GM23338 (cell line): ENCODE data around the gene TMEM131L. TPM values are rescaled to one million over a fixed set of nuclear protein-coding genes. Genes with fewer than 3 reads are reported as not detected.
A peak's percentile ranks its signal among the peaks of the same experiment; 100 is the strongest.

Source experiments
- ATAC-seq: fragments of 200-7000 bp; cut with Tn5 transposase; 3 replicates; pipeline ENCODE4 v1.9.1; 2020
- DNase-seq: peaks from one replicate; pipeline ENCODE4 v3.0.0-alpha.2; 2015; ENCODE audit warnings: low spot score
- H2AFZ ChIP-seq: fragments of 200-600 bp; sonication (generic); 2 replicates; pipeline ENCODE4 v1.8.0; 2016; ENCODE audit warnings: antibody characterized with exemption, mild to moderate bottlenecking, moderate library complexity
- H3F3A ChIP-seq: fragments of 200-600 bp; sonication (generic); replicated peaks from 2 replicates; pipeline ENCODE4 v1.8.0; 2017; ENCODE audit warnings: antibody characterized with exemption, mixed run types, low read depth
- H3K27ac ChIP-seq: fragments of 200-600 bp; sonication (generic); 2 replicates; pipeline ENCODE4 v1.6.1; 2016; ENCODE audit warnings: low read depth
- H3K27me3 ChIP-seq: fragments of 200-600 bp; sonication (generic); 2 replicates; pipeline ENCODE4 v1.8.0; 2016; ENCODE audit warnings: mild to moderate bottlenecking, mixed run types, moderate library complexity; ENCODE audit not compliant: insufficient read depth
- H3K36me3 ChIP-seq: fragments of 200-600 bp; sonication (generic); 2 replicates; pipeline ENCODE4 v1.8.0; 2016; ENCODE audit warnings: mild to moderate bottlenecking; ENCODE audit not compliant: insufficient read depth
- H3K4me1 ChIP-seq: fragments of 200-600 bp; sonication (generic); 2 replicates; pipeline ENCODE4 v1.8.0; 2016; ENCODE audit warnings: mild to moderate bottlenecking, moderate library complexity; ENCODE audit not compliant: insufficient read depth
- H3K4me2 ChIP-seq: fragments of 200-600 bp; sonication (generic); 2 replicates; pipeline ENCODE4 v1.7.1; 2017; ENCODE audit warnings: mixed run types
- H3K4me3 ChIP-seq: fragments of 200-600 bp; sonication (generic); 2 replicates; pipeline ENCODE4 v1.6.1; 2016; ENCODE audit warnings: mixed run types
- H3K79me2 ChIP-seq: fragments of 200-600 bp; sonication (generic); replicated peaks from 2 replicates; pipeline ENCODE4 v1.8.0; 2017; ENCODE audit warnings: mild to moderate bottlenecking; ENCODE audit not compliant: insufficient read depth
- H3K9me2 ChIP-seq: fragments of 200-600 bp; sonication (generic); 2 replicates; pipeline ENCODE4 v1.8.0; 2017; ENCODE audit not compliant: insufficient read depth
- H4K20me1 ChIP-seq: fragments of 200-600 bp; sonication (generic); replicated peaks from 2 replicates; pipeline ENCODE4 v1.8.0; 2017; ENCODE audit warnings: mild to moderate bottlenecking; ENCODE audit not compliant: insufficient read depth
- H3K27ac Mint-ChIP-seq: 2 replicates; pipeline ENCODE4 v1.8.0; 2020; ENCODE audit warnings: inconsistent platforms, mild to moderate bottlenecking, moderate library complexity, mixed read lengths
- H3K27me3 Mint-ChIP-seq: 3 replicates; pipeline ENCODE4 v1.8.0; 2022; ENCODE audit warnings: low read depth, mild to moderate bottlenecking, moderate library complexity, mixed read lengths, inconsistent platforms; ENCODE audit not compliant: insufficient read depth, poor library complexity
- H3K36me3 Mint-ChIP-seq: 3 replicates; pipeline ENCODE4 v1.8.0; 2021; ENCODE audit warnings: low read depth, mild to moderate bottlenecking, inconsistent platforms, moderate library complexity, mixed read lengths
- H3K4me1 Mint-ChIP-seq: 3 replicates; pipeline ENCODE4 v1.8.0; 2020; ENCODE audit warnings: mild to moderate bottlenecking, inconsistent platforms, mixed read lengths
- H3K4me3 Mint-ChIP-seq: 3 replicates; pipeline ENCODE4 v1.8.0; 2021; ENCODE audit warnings: moderate library complexity, mild to moderate bottlenecking, inconsistent platforms, mixed read lengths
- H3K9me3 Mint-ChIP-seq: 3 replicates; pipeline ENCODE4 v1.8.0; 2020; ENCODE audit warnings: moderate library complexity, mild to moderate bottlenecking, inconsistent platforms, mixed read lengths
- CREB1 ChIP-seq: fragments of 250-450 bp; sonication (Bioruptor Pico); IDR thresholded peaks from 2 replicates; pipeline ENCODE4 v1.5.0; 2020; ENCODE audit warnings: low read depth, mild to moderate bottlenecking, moderate library complexity
- CTCF ChIP-seq, 2 experiments: fragments of 200-600 bp in 1 of 2; sonication (generic) in 1 of 2; conservative IDR thresholded peaks; 2 replicates each; pipeline versions ENCODE4 v1.5.1 to v1.6.1; 2016 to 2017; ENCODE audit warnings: antibody characterized with exemption in 2 of 2, low read depth in 2 of 2, mild to moderate bottlenecking in 2 of 2, moderate library complexity in 1 of 2
- ETS1 ChIP-seq: IDR thresholded peaks from 2 replicates; pipeline ENCODE4 v1.6.1; 2016; ENCODE audit warnings: antibody characterized with exemption
- EZH2 ChIP-seq: fragments of 200-600 bp; sonication (generic); IDR thresholded peaks from one replicate; pipeline ENCODE4 v1.8.0; 2017; ENCODE audit warnings: antibody characterized with exemption, mild to moderate bottlenecking, low read depth; ENCODE audit not compliant: unreplicated experiment
- JUNB ChIP-seq: IDR thresholded peaks from one replicate; pipeline ENCODE4 v1.6.1; 2016; ENCODE audit warnings: antibody characterized with exemption; ENCODE audit not compliant: unreplicated experiment
- NANOG ChIP-seq: IDR thresholded peaks from 2 replicates; pipeline ENCODE4 v1.6.1; 2016; ENCODE audit warnings: antibody characterized with exemption, borderline replicate concordance
- POLR2AphosphoS5 ChIP-seq: IDR thresholded peaks from 2 replicates; pipeline ENCODE4 v1.6.1; 2016; ENCODE audit warnings: antibody characterized with exemption, low read depth
- REST ChIP-seq: IDR thresholded peaks from one replicate; pipeline ENCODE4 v1.6.1; 2018; ENCODE audit warnings: antibody characterized with exemption; ENCODE audit not compliant: unreplicated experiment
- ZNF331 ChIP-seq: fragments of 250-450 bp; sonication (Bioruptor Pico); IDR thresholded peaks from 2 replicates; pipeline ENCODE4 v1.5.0; 2020; ENCODE audit warnings: low read depth, mild to moderate bottlenecking, moderate library complexity
- polyA plus RNA-seq: library from polyadenylated mRNA; unstranded; fragments of >200 nt; fragmentation: Nextera tagmentation; extraction: Ambion mirVana; gene quantifications from 2 replicates; pipeline ENCODE4 v1.2.1, GENCODE V29; 2016
- total RNA-seq: library from RNA; depleted of rRNA; stranded (reverse); fragments of >200 nt; shearing (Covaris generic); gene quantifications from 2 replicates; pipeline ENCODE4 v1.2.3, GENCODE V29; 2014

Gene TMEM131L
- total and polyA plus RNA-seq, 2 experiments from 2014 or later: 11.1 to 32.2 TPM

- TF ChIP-seq REST: no peak
- TF ChIP-seq POLR2AphosphoS5: no peak
- no peak for TF ChIP-seq ZNF331 (CRISPR knock-in tag)
- TF ChIP-seq ETS1: no peak
- no peak for TF ChIP-seq NANOG
Measured at GRCh38 chr4:153522802-153523094, 56.6 kb downstream of the TMEM131L start (continued).

- Mint-ChIP-seq H3K9me3 (no peaks in the 10 kb centered on the region), H3K36me3 (peaks cover 5% of the 10 kb centered on the region; the same call in 1 of the 3 replicates), H3K4me3 (no peak overlapping the region), H3K27ac (peak overlapping the region; percentile 13; the same call in 1 of the 2 replicates), H3K4me1 (peaks cover 38% of the 10 kb centered on the region), H3K27me3 (peaks cover 2% of the 10 kb centered on the region)
- Histone ChIP-seq H3K36me3 (no peaks in the 10 kb centered on the region), H3K27ac (0 out of 2 replicates have a peak overlapping the region, but pooled peaks have one; percentile 0), H3F3A (no peaks in the 10 kb centered on the region), H3K79me2 (peaks cover 68% of the 10 kb centered on the region), H3K4me3 (no peak overlapping the region), H3K27me3 (no peaks in the 10 kb centered on the region), H3K9me2 (no peaks in the 10 kb centered on the region), H2AFZ (no peak overlapping the region), H4K20me1 (peaks cover 18% of the 10 kb centered on the region; the same call in 1 of the 2 replicates), H3K4me1 (peaks cover 39% of the 10 kb centered on the region), H3K4me2 (no peak overlapping the region)
- ATAC-seq: peak; percentile 57
- no peak for DNase-seq
- TF ChIP-seq ZNF331 (CRISPR knock-in tag): no peak
- no peak for TF ChIP-seq POLR2AphosphoS5
- no peak for TF ChIP-seq CREB1 (CRISPR knock-in tag)
- TF ChIP-seq JUNB: no peak
- no peak for TF ChIP-seq REST
- TF ChIP-seq EZH2: no peak
- no peak for TF ChIP-seq NANOG
- TF ChIP-seq CTCF (conservative IDR thresholded peaks at IDR 0.05; ENCODE audit: low read depth in 2 of 2): no peak
Measured at GRCh38 chr4:153523164-153523796, 57.1 kb downstream of the TMEM131L start.
